H1 (cell line): ENCODE measurements around the gene RCL1. TPM values are rescaled to one million over a fixed set of nuclear protein-coding genes. Genes with fewer than 3 reads are reported as not detected.

Experiments used
- CTCF ChIA-PET: fragments of 300-600 bp; sonication (Branson Sonifier 250); formaldehyde crosslinking; loops from one replicate; lab custom pipeline; 2021; ENCODE audit not compliant: partially characterized antibody; lab: Charles Lee
- POLR2A ChIA-PET: fragments of 300-600 bp; sonication (Branson Sonifier 250); formaldehyde crosslinking; loops from one replicate; lab custom pipeline; 2021; ENCODE audit warnings: inconsistent platforms; ENCODE audit not compliant: partially characterized antibody; lab: Charles Lee
- DNase-seq, 2 experiments: peaks; one replicate each; pipeline versions ENCODE4 v3.0.0 to v3.0.0-alpha.2; 2010 to 2022; ENCODE audit warnings: low spot score in 2 of 2, low read depth in 1 of 2, mixed read lengths in 1 of 2
- FAIRE-seq: peaks from 2 replicates; lab custom pipeline; 2011; peaks lifted over from hg19 to GRCh38; lab: Jason Lieb, UNC
- H2AFZ ChIP-seq: 2 replicates; pipeline ENCODE4 v1.8.1; 2012; ENCODE audit warnings: low read length, inconsistent platforms
- H2AK5ac ChIP-seq: 2 replicates; pipeline ENCODE4 v1.6.1; 2013; ENCODE audit warnings: low read depth, low read length
- H2BK120ac ChIP-seq: replicated peaks from 2 replicates; pipeline ENCODE3; 2013; ENCODE audit warnings: low read depth, low read length, inconsistent platforms
- H2BK12ac ChIP-seq: 2 replicates; pipeline ENCODE4 v1.6.1; 2013; ENCODE audit warnings: low read depth, low read length
- H2BK15ac ChIP-seq: 2 replicates; pipeline ENCODE4 v1.6.1; 2013; ENCODE audit warnings: low read length
- H2BK20ac ChIP-seq: 2 replicates; pipeline ENCODE4 v1.6.1; 2013; ENCODE audit warnings: low read length
- H2BK5ac ChIP-seq: 2 replicates; pipeline ENCODE4 v1.6.1; 2013; ENCODE audit warnings: low read depth, low read length
- H3K14ac ChIP-seq: 2 replicates; pipeline ENCODE4 v1.6.1; 2013; ENCODE audit warnings: inconsistent platforms; ENCODE audit not compliant: insufficient read length
- H3K18ac ChIP-seq: 2 replicates; pipeline ENCODE4 v1.6.1; 2013; ENCODE audit warnings: low read length; ENCODE audit errors: extremely low read depth
- H3K23ac ChIP-seq: 2 replicates; pipeline ENCODE4 v1.6.1; 2013; ENCODE audit warnings: inconsistent platforms; ENCODE audit not compliant: insufficient read length
- H3K23me2 ChIP-seq: 2 replicates; pipeline ENCODE4 v1.6.1; 2013; ENCODE audit warnings: low read depth, low read length
- H3K27ac ChIP-seq: 2 replicates; pipeline ENCODE4 v1.6.1; 2011; ENCODE audit warnings: low read depth, low read length, inconsistent platforms
- H3K27me3 ChIP-seq, 4 experiments: replicated peaks in 1 of 4; 1 replicate in 1 of 4; 2 replicates in 3 of 4; pipeline versions ENCODE4 v1.6.1 to v1.8.1; 2011 to 2013; ENCODE audit warnings: low read length in 3 of 4, mild to moderate bottlenecking in 3 of 4, inconsistent platforms in 2 of 4, mixed read lengths in 2 of 4, moderate library complexity in 1 of 4; ENCODE audit not compliant: control insufficient read depth in 3 of 4, insufficient read depth in 3 of 4; ENCODE audit errors: extremely low read depth in 1 of 4
- H3K36me3 ChIP-seq, 4 experiments: 2 replicates each; pipeline versions ENCODE4 v1.6.1 to v1.8.1; 2011 to 2013; ENCODE audit warnings: mild to moderate bottlenecking in 4 of 4, low read length in 3 of 4, moderate library complexity in 2 of 4, control low read depth in 1 of 4, inconsistent platforms in 1 of 4; ENCODE audit not compliant: insufficient read depth in 4 of 4, control insufficient read depth in 2 of 4
- H3K4ac ChIP-seq: replicated peaks from 2 replicates; pipeline ENCODE3; 2013; ENCODE audit warnings: low read length, low read depth, mixed read lengths, inconsistent platforms; ENCODE audit not compliant: insufficient read length
- H3K4me1 ChIP-seq, 4 experiments: replicated peaks in 1 of 4; 1 replicate in 1 of 4; 2 replicates in 3 of 4; pipeline versions ENCODE4 v1.6.1 to v1.8.1; 2011 to 2013; ENCODE audit warnings: low read length in 3 of 4, inconsistent platforms in 2 of 4, mixed read lengths in 1 of 4; ENCODE audit not compliant: insufficient read depth in 4 of 4, control insufficient read depth in 3 of 4
- H3K4me2 ChIP-seq, 2 experiments: 2 replicates each; pipeline versions ENCODE4 v1.6.1 to v1.8.1; 2011 to 2013; ENCODE audit warnings: low read depth in 2 of 2, low read length in 2 of 2, control low read depth in 1 of 2, inconsistent platforms in 1 of 2, mild to moderate bottlenecking in 1 of 2; ENCODE audit not compliant: insufficient read depth in 1 of 2
- H3K4me3 ChIP-seq, 4 experiments: fragments of 200-600, 300-600 bp in 1 of 4; sonication (generic), shearing (Covaris generic), sonication (Bioruptor Twin) in 1 of 4; 2 replicates each; pipeline versions ENCODE4 v1.5.1 to v1.8.1; 2011 to 2016; ENCODE audit warnings: low read length in 4 of 4, low read depth in 3 of 4, control low read depth in 2 of 4, inconsistent platforms in 2 of 4, mild to moderate bottlenecking in 2 of 4, mixed read lengths in 1 of 4, moderate library complexity in 1 of 4; ENCODE audit not compliant: insufficient read depth in 2 of 4; ENCODE audit errors: extremely low read depth in 1 of 4
- H3K56ac ChIP-seq: replicated peaks from 2 replicates; pipeline ENCODE3; 2013; ENCODE audit warnings: low read depth, mild to moderate bottlenecking, mixed read lengths, low read length, inconsistent platforms; ENCODE audit not compliant: insufficient read length
- H3K79me1 ChIP-seq: 2 replicates; pipeline ENCODE4 v1.6.1; 2013; ENCODE audit warnings: low read depth, low read length, control low read depth
- H3K79me2 ChIP-seq, 2 experiments: 2 replicates each; pipeline versions ENCODE4 v1.6.1 to v1.8.1; 2012 to 2013; ENCODE audit warnings: low read length in 2 of 2, mild to moderate bottlenecking in 2 of 2, inconsistent platforms in 1 of 2; ENCODE audit not compliant: insufficient read depth in 2 of 2, control insufficient read depth in 1 of 2
- H3K9ac ChIP-seq, 4 experiments: replicated peaks in 1 of 4; 1 replicate in 1 of 4; 2 replicates in 3 of 4; pipeline versions ENCODE4 v1.6.1 to v1.8.1; 2011 to 2013; ENCODE audit warnings: low read depth in 3 of 4, low read length in 3 of 4, control low read depth in 2 of 4, mild to moderate bottlenecking in 2 of 4, moderate library complexity in 2 of 4, inconsistent platforms in 1 of 4; ENCODE audit errors: extremely low read depth in 1 of 4
- H3K9me3 ChIP-seq, 2 experiments: 2 replicates each; pipeline versions ENCODE4 v1.6.1 to v1.8.1; 2012 to 2013; ENCODE audit warnings: mild to moderate bottlenecking in 2 of 2, moderate library complexity in 2 of 2, control low read depth in 1 of 2, inconsistent platforms in 1 of 2, low read depth in 1 of 2, low read length in 1 of 2, mixed read lengths in 1 of 2; ENCODE audit not compliant: insufficient read depth in 2 of 2
- H4K20me1 ChIP-seq, 2 experiments: replicated peaks in 1 of 2; 2 replicates each; pipeline versions ENCODE3 to v1.8.1; 2011 to 2013; ENCODE audit warnings: inconsistent platforms in 2 of 2, low read length in 2 of 2, mild to moderate bottlenecking in 1 of 2; ENCODE audit not compliant: insufficient read depth in 2 of 2, control insufficient read depth in 1 of 2
- H4K5ac ChIP-seq: 2 replicates; pipeline ENCODE4 v1.6.1; 2013; ENCODE audit warnings: low read length, low read depth, mixed read lengths, inconsistent platforms; ENCODE audit not compliant: insufficient read length
- H4K8ac ChIP-seq: 2 replicates; pipeline ENCODE4 v1.8.0; 2013; ENCODE audit warnings: mild to moderate bottlenecking, moderate library complexity, low read length, inconsistent platforms; ENCODE audit not compliant: insufficient read depth; ENCODE audit errors: extremely low read depth
- H4K91ac ChIP-seq: replicated peaks from 2 replicates; pipeline ENCODE3; 2013; ENCODE audit warnings: low read length, mixed read lengths, inconsistent platforms; ENCODE audit not compliant: insufficient read length
- GABPA ChIP-seq: IDR thresholded peaks from 2 replicates; pipeline ENCODE4 v1.6.1; 2011; ENCODE audit warnings: mild to moderate bottlenecking, low read length, moderate library complexity, borderline replicate concordance; ENCODE audit not compliant: insufficient read depth
- WGBS, 2 experiments: shearing (Covaris generic) in 1 of 2; methylation state at CpG; one replicate each; pipeline versions ENCODE4 v1.1.6 to v1.1.7; 2013 to 2015; ENCODE audit warnings: low lambda C conversion rate in 2 of 2, mixed read lengths in 2 of 2, inconsistent platforms in 1 of 2, low coverage in 1 of 2, missing lambda C conversion rate in 1 of 2; ENCODE audit not compliant: insufficient replicate concordance in 2 of 2, insufficient coverage in 1 of 2, insufficient read length in 1 of 2; ENCODE audit errors: extremely low coverage in 1 of 2, missing lambda C conversion rate in 1 of 2; 5-methylcytosine and 5-hydroxymethylcytosine counted together
- polyA plus RNA-seq, 7 experiments: library from polyadenylated mRNA; depleted of rRNA in 3 of 7; stranded (reverse) in 5 of 7; unstranded in 2 of 7; fragments of >200 nt in 5 of 7; fragments of 200-250 nt in 2 of 7; gene quantifications; 1 replicate in 5 of 7; 2 replicates in 1 of 7; 4 replicates in 1 of 7; pipeline versions ENCODE4 v1.2.1 to v1.2.3, GENCODE V29; 2011 to 2013; ENCODE audit warnings: missing spikeins in 2 of 7, mixed read lengths in 2 of 7
- total RNA-seq: library from RNA; stranded (reverse); fragmentation: NEBNext Ultra II Directional; extraction: Animal tissue kit (Norgen Biotek cat#: 25700); gene quantifications from 2 replicates; pipeline ENCODE4 v1.2.1, GENCODE V29; 2021

RCL1 gene
- total and polyA plus RNA-seq, 2 of the 8 experiments (the other 6 are each of a cell fraction or from before 2014, with no cell fraction given) = 21.0 to 29.5 TPM

- H4K8ac ChIP-seq = no peak overlapping the region
- H2BK5ac ChIP-seq = no peak overlapping the region
- no peak overlapping the region for H3K18ac ChIP-seq
- ChIA-PET CTCF (interaction anchor here (0.8 to 1.4 kb wide), 3 partner anchors 10 to 41 kb away, joined by 3 read pairs; no protein-coding TSS in a partner anchor), POLR2A (no interaction called here)
- H3K56ac ChIP-seq = no peak overlapping the region
- H3K27me3 ChIP-seq = no peaks in the 10 kb centered on the region
- peaks cover 0 to 5% (median 4%) of the 10 kb centered on the region in 4 experiments; a peak in 3 of 7 replicates for H3K4me1 ChIP-seq
- H2BK12ac ChIP-seq = no peak overlapping the region
- H4K5ac ChIP-seq = no peak overlapping the region
- no peak overlapping the region for H4K91ac ChIP-seq
- H3K4me2 ChIP-seq = no peak overlapping the region
- no peak overlapping the region for H3K4ac ChIP-seq
- H2BK120ac ChIP-seq = no peak overlapping the region
- no peak for FAIRE-seq
- H3K14ac ChIP-seq = no peak overlapping the region
- H3K23me2 ChIP-seq = no peaks in the 10 kb centered on the region; the same call in 1 of the 2 replicates
- H2BK15ac ChIP-seq = no peak overlapping the region
- H3K23ac ChIP-seq = no peak overlapping the region
- H3K9me3 ChIP-seq = no peaks in the 10 kb centered on the region
- H3K9ac ChIP-seq = no peak overlapping the region
- no peaks in the 10 kb centered on the region for H3K79me1 ChIP-seq
- H3K4me3 ChIP-seq = no peak overlapping the region
- 87% methylated on average over 3 of the region's 3 CpGs; no CpG with 5 or more reads in 1 of the 2 experiments for WGBS, 2 experiments
- no peaks in the 10 kb centered on the region for H4K20me1 ChIP-seq
- H2BK20ac ChIP-seq = no peak overlapping the region
- DNase-seq = no peak
- no peak overlapping the region for H3K27ac ChIP-seq
- H3K79me2 ChIP-seq = no peaks in the 10 kb centered on the region
- H3K36me3 ChIP-seq = peaks cover 0 to 2% (median 0%) of the 10 kb centered on the region in 4 experiments; a peak in 1 of 8 replicates
- no peak overlapping the region for H2AFZ ChIP-seq
- no peak overlapping the region for H2AK5ac ChIP-seq
- no peak for TF ChIP-seq GABPA
These were observed 90.7 kb downstream of the RCL1 start for GRCh38 chr9:4883326-4883873.
